A549 (cell line): Measurements from ENCODE around the gene RPTOR. TPM values are rescaled to one million over a fixed set of nuclear protein-coding genes. Genes with fewer than 3 reads are reported as not detected.
A peak's percentile ranks its signal among the peaks of the same experiment; 100 is the strongest.

ENCODE experiments used
- ATAC-seq, 2 experiments: fragments of 200-7000 bp in 1 of 2; fragments of >200 bp in 1 of 2; cut with Nextera tagmentation in 1 of 2; cut with Tn5 transposase in 1 of 2; 3 replicates each; pipeline versions ENCODE4 v1.8.0 to v1.9.1; 2018 to 2020; ENCODE audit warnings: mild to moderate bottlenecking in 1 of 2, moderate library complexity in 1 of 2
- CTCF ChIA-PET: fragments of 300-600 bp; sonication (Branson Sonifier 250); formaldehyde crosslinking; extraction: SDS; loops from one replicate; lab custom pipeline; 2021; ENCODE audit warnings: antibody characterized with exemption, inconsistent platforms; lab: Yijun Ruan, JAX
- POLR2A ChIA-PET: fragments of 350-600 bp; formaldehyde crosslinking; extraction: SDS; loops from one replicate; lab custom pipeline; 2021; ENCODE audit warnings: antibody characterized with exemption, inconsistent platforms; lab: Yijun Ruan, JAX
- DNase-seq, 2 experiments: peaks; one replicate each; pipeline versions ENCODE4 v3.0.0 to v3.0.0-alpha.2; 2011 to 2016; ENCODE audit warnings: low read depth in 1 of 2, low spot score in 1 of 2
- FAIRE-seq: peaks from 2 replicates; lab custom pipeline; 2011; peaks lifted over from hg19 to GRCh38; lab: Jason Lieb, UNC
- H3K27ac ChIP-seq, 2 experiments: fragments of >200 bp; sonication (Bioruptor Twin); formaldehyde crosslinking; 3 replicates each; pipeline ENCODE4 v1.5.1; 2016 to 2017
- H3K4me1 ChIP-seq: fragments of >200 bp; sonication (Bioruptor Twin); formaldehyde crosslinking; 3 replicates; pipeline ENCODE4 v1.6.1; 2016
- H3K4me2 ChIP-seq: fragments of >200 bp; sonication (Bioruptor Twin); formaldehyde crosslinking; 3 replicates; pipeline ENCODE4 v1.6.1; 2016
- H3K4me3 ChIP-seq: fragments of >200 bp; sonication (Bioruptor Twin); formaldehyde crosslinking; 3 replicates; pipeline ENCODE4 v1.5.1; 2016
- H3K9me3 ChIP-seq: fragments of >200 bp; sonication (Bioruptor Twin); formaldehyde crosslinking; 3 replicates; pipeline ENCODE4 v1.6.1; 2016
- BHLHE40 ChIP-seq: IDR thresholded peaks from 2 replicates; pipeline ENCODE4 v1.6.1; 2012; ENCODE audit warnings: low read depth, low read length, inconsistent platforms
- ELK1 ChIP-seq: fragments of 150-350 bp; IDR thresholded peaks from 2 replicates; pipeline ENCODE4 v1.6.1; 2014; ENCODE audit warnings: low read depth, mild to moderate bottlenecking, low read length
- EP300 ChIP-seq, 2 experiments: fragments of >200 bp; sonication (Bioruptor Twin); formaldehyde crosslinking; IDR thresholded peaks; 2 replicates in 1 of 2; 3 replicates in 1 of 2; pipeline ENCODE4 v1.6.1; 2016 to 2017
- ESRRA ChIP-seq: fragments of 150-350 bp; IDR thresholded peaks from 2 replicates; pipeline ENCODE4 v1.6.1; 2014; ENCODE audit warnings: mild to moderate bottlenecking, low read length, borderline replicate concordance
- FOSL2 ChIP-seq, 2 experiments: fragments of 450-650 bp in 1 of 2; fragments of >200 bp in 1 of 2; sonication (Bioruptor Twin) in 1 of 2; formaldehyde crosslinking; IDR thresholded peaks; 2 replicates each; pipeline versions ENCODE4 v1.5.0 to v1.6.1; 2016 to 2020; ENCODE audit warnings: mild to moderate bottlenecking in 1 of 2, moderate library complexity in 1 of 2
- HEYL ChIP-seq: fragments of 250-450 bp; sonication (Bioruptor Pico); IDR thresholded peaks from 2 replicates; pipeline ENCODE4 v1.8.0; 2021; ENCODE audit warnings: mild to moderate bottlenecking, moderate library complexity
- HOXB13 ChIP-seq: fragments of 250-450 bp; sonication (Bioruptor Pico); IDR thresholded peaks from 2 replicates; pipeline ENCODE4 v1.5.0; 2020; ENCODE audit warnings: low read depth, mild to moderate bottlenecking, moderate library complexity
- JUN ChIP-seq, 2 experiments: fragments of >200 bp; sonication (Bioruptor Twin); formaldehyde crosslinking; IDR thresholded peaks; 2 replicates in 1 of 2; 3 replicates in 1 of 2; pipeline ENCODE4 v1.6.1; 2016 to 2017
- KDM5A ChIP-seq: fragments of 200-600 bp; sonication (generic); IDR thresholded peaks from 2 replicates; pipeline ENCODE4 v1.6.1; 2016; ENCODE audit warnings: antibody characterized with exemption, mild to moderate bottlenecking
- MAX ChIP-seq: IDR thresholded peaks from 2 replicates; pipeline ENCODE4 v1.6.1; 2012
- NPAS2 ChIP-seq: fragments of 250-450 bp; sonication (Bioruptor Pico); IDR thresholded peaks from 2 replicates; pipeline ENCODE4 v1.8.0; 2022; ENCODE audit warnings: mild to moderate bottlenecking, moderate library complexity, borderline replicate concordance
- SREBF2 ChIP-seq: fragments of 450-650 bp; IDR thresholded peaks from 2 replicates; pipeline ENCODE4 v1.6.1; 2014; ENCODE audit warnings: mild to moderate bottlenecking, moderate library complexity
- TP53 ChIP-seq: fragments of 250-450 bp; sonication (Bioruptor Pico); IDR thresholded peaks from 2 replicates; pipeline ENCODE4 v1.5.0; 2021; ENCODE audit warnings: mild to moderate bottlenecking, moderate library complexity
- ZC3H11A ChIP-seq: fragments of 450-650 bp; IDR thresholded peaks from 2 replicates; pipeline ENCODE4 v1.6.1; 2014; ENCODE audit warnings: antibody characterized with exemption, mild to moderate bottlenecking
- ZFP36 ChIP-seq: fragments of 450-650 bp; IDR thresholded peaks from 2 replicates; pipeline ENCODE4 v1.6.1; 2014; ENCODE audit warnings: borderline replicate concordance; ENCODE audit not compliant: partially characterized antibody
- WGBS: methylation state at CpG from one replicate; pipeline ENCODE4 v1.1.6; 2017; ENCODE audit errors: missing lambda C conversion rate; 5-methylcytosine and 5-hydroxymethylcytosine counted together
- polyA plus RNA-seq, 4 experiments: library from polyadenylated mRNA; depleted of rRNA in 3 of 4; stranded (reverse); fragments of >200 nt; fragmentation: RNase III in 1 of 4; extraction: RNeasy Plus Mini Kit Qiagen cat#74134 plus additional on column Dnase treatment in 1 of 4; gene quantifications; 2 replicates in 3 of 4; 3 replicates in 1 of 4; pipeline ENCODE4 v1.2.3, GENCODE V29; 2011 to 2017
- TF ChIP-seq, protein P1 (sequence below): fragments of 250-450 bp; sonication (Bioruptor Pico); IDR thresholded peaks from 2 replicates; pipeline ENCODE4 v1.5.0; 2021; ENCODE audit warnings: mild to moderate bottlenecking, moderate library complexity, borderline replicate concordance
- TF ChIP-seq, protein P2 (sequence below): fragments of 200-600 bp; sonication (generic); IDR thresholded peaks from 2 replicates; pipeline ENCODE4 v1.6.1; 2016; ENCODE audit warnings: antibody characterized with exemption, mild to moderate bottlenecking, moderate library complexity
- TF ChIP-seq, protein P3 (sequence below): fragments of 250-450 bp; sonication (Bioruptor Pico); IDR thresholded peaks from 2 replicates; pipeline ENCODE4 v1.5.0; 2020; ENCODE audit warnings: low read depth, mild to moderate bottlenecking, moderate library complexity

The RPTOR gene
- polyA plus RNA-seq, 2 of the 4 experiments (the other 2 are of a cell fraction) = 10.8 to 27.1 TPM

DNA sequence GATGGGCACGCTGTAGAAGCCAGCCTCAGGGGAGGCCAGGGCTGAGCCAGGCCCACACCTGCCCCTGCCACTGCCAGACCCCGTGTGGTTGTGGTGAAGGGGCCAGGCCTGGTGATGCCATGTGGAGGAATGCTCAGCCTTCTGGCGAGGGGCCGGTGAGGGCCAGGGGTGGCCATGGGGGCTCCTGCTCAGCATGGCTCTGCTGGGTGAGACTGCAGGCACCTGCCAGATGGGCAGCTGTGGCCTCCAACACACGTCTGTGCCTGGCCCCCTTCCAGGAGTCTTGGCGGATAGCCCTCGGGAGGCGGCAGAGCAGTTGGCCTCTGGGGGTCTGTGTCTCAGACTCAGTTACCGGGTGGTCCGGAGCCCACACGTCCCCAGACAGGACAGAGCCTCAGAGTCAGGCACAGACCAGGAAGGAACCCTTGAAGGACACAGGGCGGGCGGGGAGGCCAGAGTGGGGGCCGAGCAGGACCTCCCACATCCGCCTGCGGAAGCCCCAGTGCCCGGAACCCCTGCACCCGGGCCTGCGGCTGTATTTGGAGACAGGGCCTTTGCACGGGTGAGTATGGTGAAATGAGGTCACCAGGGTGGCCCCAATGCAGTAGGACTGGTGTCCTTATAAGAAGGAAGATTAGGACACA lies 424.5 kb downstream of the RPTOR start:
- FAIRE-seq = no peak
- Histone ChIP-seq H3K4me1 (no peaks in the 10 kb centered on the region), H3K4me3 (no peak overlapping the region), H3K4me2 (no peak overlapping the region), H3K27ac (no peak overlapping the region), H3K9me3 (no peaks in the 10 kb centered on the region)
- ChIA-PET POLR2A (no interaction called here), CTCF (interaction anchor here (0.9 to 5.9 kb wide), 7 partner anchors 10 to 545 kb away, joined by 3 to 48 read pairs (median 17); no protein-coding TSS in a partner anchor)
- TF ChIP-seq ZFP36 = no peak
- no peak for TF ChIP-seq ELK1
- no peak for TF ChIP-seq ZC3H11A
- no peak for TF ChIP-seq SREBF2
- TF ChIP-seq ESRRA = no peak
- TF ChIP-seq FOSL2 (IDR thresholded peaks at IDR 0.05) = no peak
- no peak for TF ChIP-seq FOSL2 (CRISPR knock-in tag; IDR thresholded peaks at IDR 0.05)
- no peak for TF ChIP-seq EP300 (IDR thresholded peaks at IDR 0.05)
- TF ChIP-seq, protein P1, sequence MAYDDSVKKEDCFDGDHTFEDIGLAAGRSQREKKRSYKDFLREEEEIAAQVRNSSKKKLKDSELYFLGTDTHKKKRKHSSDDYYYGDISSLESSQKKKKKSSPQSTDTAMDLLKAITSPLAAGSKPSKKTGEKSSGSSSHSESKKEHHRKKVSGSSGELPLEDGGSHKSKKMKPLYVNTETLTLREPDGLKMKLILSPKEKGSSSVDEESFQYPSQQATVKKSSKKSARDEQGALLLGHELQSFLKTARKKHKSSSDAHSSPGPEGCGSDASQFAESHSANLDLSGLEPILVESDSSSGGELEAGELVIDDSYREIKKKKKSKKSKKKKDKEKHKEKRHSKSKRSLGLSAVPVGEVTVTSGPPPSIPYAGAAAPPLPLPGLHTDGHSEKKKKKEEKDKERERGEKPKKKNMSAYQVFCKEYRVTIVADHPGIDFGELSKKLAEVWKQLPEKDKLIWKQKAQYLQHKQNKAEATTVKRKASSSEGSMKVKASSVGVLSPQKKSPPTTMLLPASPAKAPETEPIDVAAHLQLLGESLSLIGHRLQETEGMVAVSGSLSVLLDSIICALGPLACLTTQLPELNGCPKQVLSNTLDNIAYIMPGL (CRISPR knock-in tag) = no peak
- TF ChIP-seq, protein P2, sequence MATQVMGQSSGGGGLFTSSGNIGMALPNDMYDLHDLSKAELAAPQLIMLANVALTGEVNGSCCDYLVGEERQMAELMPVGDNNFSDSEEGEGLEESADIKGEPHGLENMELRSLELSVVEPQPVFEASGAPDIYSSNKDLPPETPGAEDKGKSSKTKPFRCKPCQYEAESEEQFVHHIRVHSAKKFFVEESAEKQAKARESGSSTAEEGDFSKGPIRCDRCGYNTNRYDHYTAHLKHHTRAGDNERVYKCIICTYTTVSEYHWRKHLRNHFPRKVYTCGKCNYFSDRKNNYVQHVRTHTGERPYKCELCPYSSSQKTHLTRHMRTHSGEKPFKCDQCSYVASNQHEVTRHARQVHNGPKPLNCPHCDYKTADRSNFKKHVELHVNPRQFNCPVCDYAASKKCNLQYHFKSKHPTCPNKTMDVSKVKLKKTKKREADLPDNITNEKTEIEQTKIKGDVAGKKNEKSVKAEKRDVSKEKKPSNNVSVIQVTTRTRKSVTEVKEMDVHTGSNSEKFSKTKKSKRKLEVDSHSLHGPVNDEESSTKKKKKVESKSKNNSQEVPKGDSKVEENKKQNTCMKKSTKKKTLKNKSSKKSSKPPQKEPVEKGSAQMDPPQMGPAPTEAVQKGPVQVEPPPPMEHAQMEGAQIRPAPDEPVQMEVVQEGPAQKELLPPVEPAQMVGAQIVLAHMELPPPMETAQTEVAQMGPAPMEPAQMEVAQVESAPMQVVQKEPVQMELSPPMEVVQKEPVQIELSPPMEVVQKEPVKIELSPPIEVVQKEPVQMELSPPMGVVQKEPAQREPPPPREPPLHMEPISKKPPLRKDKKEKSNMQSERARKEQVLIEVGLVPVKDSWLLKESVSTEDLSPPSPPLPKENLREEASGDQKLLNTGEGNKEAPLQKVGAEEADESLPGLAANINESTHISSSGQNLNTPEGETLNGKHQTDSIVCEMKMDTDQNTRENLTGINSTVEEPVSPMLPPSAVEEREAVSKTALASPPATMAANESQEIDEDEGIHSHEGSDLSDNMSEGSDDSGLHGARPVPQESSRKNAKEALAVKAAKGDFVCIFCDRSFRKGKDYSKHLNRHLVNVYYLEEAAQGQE = no peak
- TF ChIP-seq, protein P3, sequence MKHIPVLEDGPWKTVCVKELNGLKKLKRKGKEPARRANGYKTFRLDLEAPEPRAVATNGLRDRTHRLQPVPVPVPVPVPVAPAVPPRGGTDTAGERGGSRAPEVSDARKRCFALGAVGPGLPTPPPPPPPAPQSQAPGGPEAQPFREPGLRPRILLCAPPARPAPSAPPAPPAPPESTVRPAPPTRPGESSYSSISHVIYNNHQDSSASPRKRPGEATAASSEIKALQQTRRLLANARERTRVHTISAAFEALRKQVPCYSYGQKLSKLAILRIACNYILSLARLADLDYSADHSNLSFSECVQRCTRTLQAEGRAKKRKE (CRISPR knock-in tag) = no peak
- TF ChIP-seq NPAS2 = no peak
- TF ChIP-seq MAX = no peak
- 0 out of 2 replicates have a peak, but pooled peaks have one; percentile 19 for TF ChIP-seq TP53 (CRISPR knock-in tag)
- TF ChIP-seq JUN (IDR thresholded peaks at IDR 0.05) = peak in 1 of 2 experiments; percentile 35; a peak in 1 of 5 replicates
- peak in 1 of 2 experiments; percentile 6; a peak in 3 of 6 replicates for ATAC-seq
- 68% methylated on average over 17 of the region's 20 CpGs for WGBS
- DNase-seq = no peak

DNA sequence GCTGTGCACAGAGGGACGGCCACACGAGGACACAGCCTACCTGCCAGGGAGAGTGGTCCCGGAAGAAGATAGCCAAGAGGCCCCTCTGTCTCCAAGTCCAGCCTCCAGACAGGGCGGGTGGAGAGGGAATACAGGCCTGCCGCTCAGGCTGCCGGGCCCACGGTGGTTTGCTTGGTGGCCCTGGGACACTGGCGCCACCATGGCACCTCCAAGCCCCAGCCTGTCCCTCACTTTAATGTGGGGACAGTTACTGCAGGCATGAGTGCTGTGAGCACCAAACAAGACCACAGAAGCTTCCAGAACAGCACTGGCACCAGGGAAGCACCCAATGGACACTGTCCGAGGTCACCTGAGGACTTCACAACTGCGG lies 425.0 kb downstream of the RPTOR start:
- no peak overlapping the region for H3K4me2 ChIP-seq
- no peak overlapping the region for H3K4me3 ChIP-seq
- TF ChIP-seq ZC3H11A = no peak
- TF ChIP-seq HOXB13 (CRISPR knock-in tag) = no peak
- TF ChIP-seq, protein P1 (CRISPR knock-in tag) = no peak
- no peak for TF ChIP-seq BHLHE40
- no peak for TF ChIP-seq FOSL2 (IDR thresholded peaks at IDR 0.05)
- no peak for TF ChIP-seq FOSL2 (CRISPR knock-in tag; IDR thresholded peaks at IDR 0.05)
- TF ChIP-seq HEYL (CRISPR knock-in tag) = no peak
- TF ChIP-seq KDM5A = no peak
- TF ChIP-seq, all 56 proteins: peak for 0
- no peaks in the 10 kb centered on the region for H3K9me3 ChIP-seq
- H3K27ac ChIP-seq = no peak overlapping the region
- ATAC-seq (peak in 1 of 2 experiments; percentile 5; a peak in 3 of 6 replicates), DNase-seq (no peak), FAIRE-seq (no peak)
- POLR2A ChIA-PET = no interaction called here
- WGBS = 82% methylated on average over 10 of the region's 10 CpGs
- no peaks in the 10 kb centered on the region for H3K4me1 ChIP-seq
- CTCF ChIA-PET = interaction anchor here (0.6 to 5.9 kb wide), 13 partner anchors 9 to 545 kb away, joined by 3 to 48 read pairs (median 7); no protein-coding TSS in a partner anchor
